DND-41 (cell line): Measurements from ENCODE around the gene RNF6.

Source experiments
- ATAC-seq: fragments of 200-7000 bp; cut with Tn5 transposase; 3 replicates; pipeline ENCODE4 v1.9.1; 2021; ENCODE audit warnings: low read depth; ENCODE audit not compliant: insufficient read depth
- DNase-seq: peaks from one replicate; pipeline ENCODE4 v3.0.0-alpha.2; 2020
- H2AFZ ChIP-seq: 2 replicates; pipeline ENCODE4 v1.6.0; 2012; ENCODE audit warnings: low read depth, low read length
- H3K27ac ChIP-seq: 2 replicates; pipeline ENCODE4 v1.5.1; 2012; ENCODE audit warnings: low read length, inconsistent platforms
- H3K27me3 ChIP-seq: fragments of 200-600 bp; sonication (generic); 2 replicates; pipeline ENCODE4 v1.6.0; 2012; ENCODE audit warnings: low read length, mild to moderate bottlenecking, inconsistent platforms; ENCODE audit not compliant: insufficient read depth, poor library complexity
- H3K36me3 ChIP-seq: 2 replicates; pipeline ENCODE4 v1.5.1; 2012; ENCODE audit warnings: low read length, inconsistent platforms; ENCODE audit not compliant: insufficient read depth
- H3K4me1 ChIP-seq: 2 replicates; pipeline ENCODE4 v1.5.1; 2012; ENCODE audit warnings: mild to moderate bottlenecking, low read length; ENCODE audit not compliant: insufficient read depth
- H3K4me2 ChIP-seq: 2 replicates; pipeline ENCODE4 v1.6.0; 2012; ENCODE audit warnings: mild to moderate bottlenecking, moderate library complexity, low read length, inconsistent platforms; ENCODE audit not compliant: insufficient read depth
- H3K4me3 ChIP-seq, 2 experiments: fragments of 200-600 bp in 1 of 2; shearing (Covaris generic) in 1 of 2; 2 replicates each; pipeline ENCODE4 v1.5.1; 2012 to 2016; ENCODE audit warnings: inconsistent platforms in 2 of 2, low read length in 2 of 2, mild to moderate bottlenecking in 2 of 2, low read depth in 1 of 2, moderate library complexity in 1 of 2
- H3K79me2 ChIP-seq: 2 replicates; pipeline ENCODE4 v1.6.0; 2012; ENCODE audit warnings: low read length, inconsistent platforms; ENCODE audit not compliant: insufficient read depth
- H3K9ac ChIP-seq: 2 replicates; pipeline ENCODE4 v1.6.0; 2012; ENCODE audit warnings: low read depth, mild to moderate bottlenecking, inconsistent platforms, low read length, moderate library complexity
- H3K9me3 ChIP-seq: 2 replicates; pipeline ENCODE4 v1.5.1; 2012; ENCODE audit warnings: low read length, moderate library complexity, mild to moderate bottlenecking, inconsistent platforms; ENCODE audit not compliant: insufficient read depth, severe bottlenecking
- H4K20me1 ChIP-seq: 2 replicates; pipeline ENCODE4 v1.6.0; 2012; ENCODE audit warnings: low read length; ENCODE audit not compliant: insufficient read depth
- CTCF ChIP-seq: IDR thresholded peaks from 2 replicates; pipeline ENCODE4 v1.5.1; 2012; ENCODE audit warnings: borderline replicate concordance, low read length, moderate library complexity, mild to moderate bottlenecking; ENCODE audit not compliant: poor library complexity, severe bottlenecking; ENCODE audit errors: extremely low read depth
- EZH2 ChIP-seq: IDR thresholded peaks from 3 replicates; pipeline ENCODE4 v1.6.1; 2012; ENCODE audit warnings: borderline replicate concordance, low read depth, mild to moderate bottlenecking, moderate library complexity, low read length, inconsistent platforms; ENCODE audit not compliant: severe bottlenecking

RNF6 gene

GRCh38 chr13:26183416-26183815, 38.7 kb downstream of the RNF6 start:
- no peak for DNase-seq

GRCh38 chr13:26179344-26179743, 42.8 kb downstream of the RNF6 start:
- Histone ChIP-seq H3K4me3 (no peak overlapping the region), H3K27me3 (no peaks in the 10 kb centered on the region), H3K27ac (no peak overlapping the region), H3K4me1 (no peaks in the 10 kb centered on the region), H3K9ac (no peak overlapping the region), H3K36me3 (no peaks in the 10 kb centered on the region), H3K9me3 (no peaks in the 10 kb centered on the region), H3K79me2 (no peaks in the 10 kb centered on the region), H2AFZ (no peak overlapping the region), H4K20me1 (no peaks in the 10 kb centered on the region), H3K4me2 (no peak overlapping the region)
- TF ChIP-seq EZH2 (no peak), CTCF (no peak)
- ATAC-seq (no peak), DNase-seq (no peak)

More at GRCh38 chr13:26183416-26183815, 38.7 kb downstream of the RNF6 start:
- Histone ChIP-seq H3K27me3 (no peaks in the 10 kb centered on the region), H3K9ac (no peak overlapping the region), H3K9me3 (no peaks in the 10 kb centered on the region), H2AFZ (no peak overlapping the region), H3K4me2 (no peak overlapping the region), H3K79me2 (no peaks in the 10 kb centered on the region), H3K4me3 (no peak overlapping the region), H3K36me3 (no peaks in the 10 kb centered on the region), H3K27ac (no peak overlapping the region), H3K4me1 (no peaks in the 10 kb centered on the region), H4K20me1 (no peaks in the 10 kb centered on the region)
- no peak for ATAC-seq
- TF ChIP-seq EZH2 (no peak), CTCF (no peak)

- peak; percentile 52 for DNase-seq
- Histone ChIP-seq H3K36me3 (no peaks in the 10 kb centered on the region), H3K9ac (peak overlapping the region; percentile 11; the same call in 1 of the 2 replicates), H2AFZ (peak overlapping the region; percentile 39; the same call in 1 of the 2 replicates), H3K27ac (peak overlapping the region; percentile 61), H3K79me2 (no peaks in the 10 kb centered on the region), H3K9me3 (no peaks in the 10 kb centered on the region), H3K27me3 (no peaks in the 10 kb centered on the region), H3K4me1 (peaks cover 40% of the 10 kb centered on the region), H3K4me2 (peak overlapping the region; percentile 57), H3K4me3 (peak overlapping the region in 1 of 2 experiments; percentile 20; a peak in 1 of 4 replicates), H4K20me1 (no peaks in the 10 kb centered on the region)
- peak; percentile 76 for ATAC-seq
- TF ChIP-seq EZH2 (no peak), CTCF (no peak)
These were observed 53.3 kb downstream of the RNF6 start for GRCh38 chr13:26168835-26169234.
